Measurements from ENCODE around the gene ITPA.

DNA sequence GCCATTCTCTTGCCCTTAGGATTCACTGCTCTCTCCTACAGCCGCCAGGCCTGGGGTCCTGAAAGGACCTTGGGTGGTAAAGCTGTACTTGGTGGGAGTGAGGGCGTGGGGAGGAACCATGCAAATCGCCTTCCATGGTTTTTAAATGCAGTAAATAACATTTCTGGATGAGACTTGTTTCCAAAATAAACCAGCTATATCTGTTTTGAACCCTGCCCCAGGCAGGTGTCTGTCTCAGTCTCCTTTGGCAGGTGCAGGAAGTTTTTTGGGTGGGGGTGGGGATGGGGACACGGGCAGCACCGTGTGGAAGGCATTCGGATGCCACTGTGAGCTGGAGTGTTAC lies 14.3 kb downstream of the ITPA start:
- no peak for TF ChIP-seq EP300 (IDR thresholded peaks at IDR 0.05; ENCODE audit: low read depth)
- TF ChIP-seq, protein P1, sequence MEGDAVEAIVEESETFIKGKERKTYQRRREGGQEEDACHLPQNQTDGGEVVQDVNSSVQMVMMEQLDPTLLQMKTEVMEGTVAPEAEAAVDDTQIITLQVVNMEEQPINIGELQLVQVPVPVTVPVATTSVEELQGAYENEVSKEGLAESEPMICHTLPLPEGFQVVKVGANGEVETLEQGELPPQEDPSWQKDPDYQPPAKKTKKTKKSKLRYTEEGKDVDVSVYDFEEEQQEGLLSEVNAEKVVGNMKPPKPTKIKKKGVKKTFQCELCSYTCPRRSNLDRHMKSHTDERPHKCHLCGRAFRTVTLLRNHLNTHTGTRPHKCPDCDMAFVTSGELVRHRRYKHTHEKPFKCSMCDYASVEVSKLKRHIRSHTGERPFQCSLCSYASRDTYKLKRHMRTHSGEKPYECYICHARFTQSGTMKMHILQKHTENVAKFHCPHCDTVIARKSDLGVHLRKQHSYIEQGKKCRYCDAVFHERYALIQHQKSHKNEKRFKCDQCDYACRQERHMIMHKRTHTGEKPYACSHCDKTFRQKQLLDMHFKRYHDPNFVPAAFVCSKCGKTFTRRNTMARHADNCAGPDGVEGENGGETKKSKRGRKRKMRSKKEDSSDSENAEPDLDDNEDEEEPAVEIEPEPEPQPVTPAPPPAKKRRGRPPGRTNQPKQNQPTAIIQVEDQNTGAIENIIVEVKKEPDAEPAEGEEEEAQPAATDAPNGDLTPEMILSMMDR (IDR thresholded peaks at IDR 0.05) = no peak
- no peak for TF ChIP-seq POLR2AphosphoS5 (IDR thresholded peaks at IDR 0.05)
- TF ChIP-seq POLR2A (IDR thresholded peaks at IDR 0.05) = no peak
